ENCODE data around the gene ATP5F1D.

- TF ChIP-seq CTCF (IDR thresholded peaks at IDR 0.05; ENCODE audit: low read depth, low read length): no peak
- no peak for TF ChIP-seq EZH2phosphoT487 (IDR thresholded peaks at IDR 0.05; ENCODE audit: low read depth)
Measured at GRCh38 chr19:1240925-1241324, 626 bp upstream of the ATP5F1D start.
